Brain microvascular endothelial cell (primary cell): ENCODE results near the gene CDH23.
A peak's percentile ranks its signal among the peaks of the same experiment; 100 is the strongest.

Experiments used
- DNase-seq: peaks from one replicate; pipeline ENCODE4 v3.0.0-alpha.2; 2020
- H3K27ac ChIP-seq: fragments of 250-450 bp; sonication (Bioruptor Pico); 2 replicates; pipeline ENCODE4 v1.5.1; 2020; ENCODE audit warnings: mild to moderate bottlenecking, moderate library complexity
- H3K27me3 ChIP-seq: fragments of 250-450 bp; sonication (Bioruptor Pico); replicated peaks from 2 replicates; pipeline ENCODE4 v1.5.1; 2020; ENCODE audit warnings: mild to moderate bottlenecking
- H3K36me3 ChIP-seq: fragments of 250-450 bp; sonication (Bioruptor Pico); replicated peaks from 2 replicates; pipeline ENCODE4 v1.5.1; 2020; ENCODE audit warnings: mild to moderate bottlenecking
- H3K4me3 ChIP-seq: 2 replicates; pipeline ENCODE4 v1.5.1; 2011; ENCODE audit warnings: low read depth, mild to moderate bottlenecking, control low read depth, low read length, moderate library complexity
- in situ Hi-C: cut with HindIII; loops from 2 replicates; pipeline ENCODE4 v1.10.0; 2017; ENCODE audit warnings: low sequenced_read_pairs, low pct_ligation_motif_present
- TF ChIP-seq, protein P1 (sequence below): IDR thresholded peaks from 2 replicates; pipeline ENCODE4 v1.5.1; 2011; ENCODE audit warnings: low read depth, mild to moderate bottlenecking, moderate library complexity, low read length, control low read depth, inconsistent platforms; ENCODE audit errors: missing control alignments

The CDH23 gene

GRCh38 chr10:71483885-71484751 is 87.4 kb downstream of the CDH23 start:
- H3K27ac ChIP-seq = no peak overlapping the region
- H3K27me3 ChIP-seq = peaks cover 7% of the 10 kb centered on the region
- in situ Hi-C loops = no loop called here
- TF ChIP-seq, protein P1, sequence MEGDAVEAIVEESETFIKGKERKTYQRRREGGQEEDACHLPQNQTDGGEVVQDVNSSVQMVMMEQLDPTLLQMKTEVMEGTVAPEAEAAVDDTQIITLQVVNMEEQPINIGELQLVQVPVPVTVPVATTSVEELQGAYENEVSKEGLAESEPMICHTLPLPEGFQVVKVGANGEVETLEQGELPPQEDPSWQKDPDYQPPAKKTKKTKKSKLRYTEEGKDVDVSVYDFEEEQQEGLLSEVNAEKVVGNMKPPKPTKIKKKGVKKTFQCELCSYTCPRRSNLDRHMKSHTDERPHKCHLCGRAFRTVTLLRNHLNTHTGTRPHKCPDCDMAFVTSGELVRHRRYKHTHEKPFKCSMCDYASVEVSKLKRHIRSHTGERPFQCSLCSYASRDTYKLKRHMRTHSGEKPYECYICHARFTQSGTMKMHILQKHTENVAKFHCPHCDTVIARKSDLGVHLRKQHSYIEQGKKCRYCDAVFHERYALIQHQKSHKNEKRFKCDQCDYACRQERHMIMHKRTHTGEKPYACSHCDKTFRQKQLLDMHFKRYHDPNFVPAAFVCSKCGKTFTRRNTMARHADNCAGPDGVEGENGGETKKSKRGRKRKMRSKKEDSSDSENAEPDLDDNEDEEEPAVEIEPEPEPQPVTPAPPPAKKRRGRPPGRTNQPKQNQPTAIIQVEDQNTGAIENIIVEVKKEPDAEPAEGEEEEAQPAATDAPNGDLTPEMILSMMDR = no peak
- no peak overlapping the region for H3K4me3 ChIP-seq
- no peaks in the 10 kb centered on the region for H3K36me3 ChIP-seq
- no peak for DNase-seq

- Histone ChIP-seq H3K4me3 (no peak overlapping the region), H3K36me3 (no peaks in the 10 kb centered on the region), H3K27ac (no peak overlapping the region), H3K27me3 (peaks cover 2% of the 10 kb centered on the region)
- in situ Hi-C loops = no loop called here
- TF ChIP-seq, protein P1 = peak; percentile 90
- peak; percentile 58 for DNase-seq
Measured at GRCh38 chr10:71486484-71487114, 89.9 kb downstream of the CDH23 start.

DNA sequence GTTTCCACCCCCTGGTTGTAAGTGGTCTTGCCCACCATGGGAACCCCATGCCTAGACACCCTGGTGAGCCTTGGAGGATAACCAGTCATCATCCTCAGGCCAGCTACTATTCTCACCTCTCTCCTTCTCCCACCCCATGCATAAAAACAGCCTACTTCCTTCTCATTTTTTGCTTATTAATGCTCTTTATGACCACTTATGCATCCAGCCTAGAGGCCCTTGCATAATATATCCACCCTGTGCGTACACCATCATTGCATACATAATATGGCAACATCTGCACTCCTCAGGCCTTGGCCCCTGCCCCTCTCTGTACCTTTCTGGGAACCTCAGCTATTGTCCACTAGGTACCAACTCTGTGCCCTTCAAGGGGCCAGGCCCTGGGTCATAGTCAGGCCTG is 91.0 kb downstream of the CDH23 start:
- in situ Hi-C loops = no loop called here
- H3K27me3 ChIP-seq = peaks cover 2% of the 10 kb centered on the region
- TF ChIP-seq, protein P1 = no peak
- no peak overlapping the region for H3K27ac ChIP-seq
- H3K4me3 ChIP-seq = no peak overlapping the region
- no peaks in the 10 kb centered on the region for H3K36me3 ChIP-seq
- DNase-seq = no peak

DNA sequence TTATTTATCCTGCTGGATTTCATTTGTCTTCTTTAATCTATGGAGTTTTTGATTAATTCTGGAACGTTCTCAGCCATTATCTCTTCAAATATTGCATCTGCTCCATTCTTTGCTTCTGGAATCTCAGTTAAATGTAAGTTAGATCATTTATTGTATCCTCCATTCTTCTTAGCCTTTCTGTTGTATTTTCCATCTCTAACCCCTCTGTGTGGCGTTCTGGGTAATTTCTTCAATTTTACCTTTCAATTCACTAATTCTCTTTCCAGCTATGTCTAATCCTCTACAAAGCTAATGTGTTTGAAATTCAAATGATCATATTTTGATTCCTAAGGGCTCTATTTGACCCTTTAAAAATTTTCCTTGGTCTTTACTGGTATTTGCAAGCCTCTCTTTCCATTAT is 92.4 kb downstream of the CDH23 start:
- TF ChIP-seq, protein P1 = no peak
- Histone ChIP-seq H3K4me3 (no peak overlapping the region), H3K27ac (no peak overlapping the region), H3K27me3 (no peaks in the 10 kb centered on the region), H3K36me3 (no peaks in the 10 kb centered on the region)
- in situ Hi-C loops = no loop called here
- DNase-seq = no peak

DNA sequence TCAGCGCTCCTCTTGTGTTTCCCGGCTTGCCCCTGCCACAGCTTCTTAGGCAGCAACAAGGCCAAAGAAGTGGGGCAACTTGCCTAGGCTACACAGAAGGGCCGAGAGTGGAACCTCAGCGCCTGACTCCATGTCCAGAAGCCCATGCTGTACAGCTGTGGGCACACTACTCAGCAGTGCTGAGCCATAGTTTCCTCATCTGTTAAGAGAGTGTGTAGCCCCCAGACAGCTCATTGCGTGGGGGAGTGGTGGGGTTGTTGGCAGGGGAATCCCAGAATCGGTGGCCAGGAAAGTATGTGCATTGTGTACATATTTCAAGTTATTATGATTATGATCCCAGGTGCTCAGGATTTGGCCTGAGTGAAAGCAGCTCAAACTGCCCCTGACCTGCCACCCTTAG is 96.2 kb downstream of the CDH23 start:
- H3K36me3 ChIP-seq = no peaks in the 10 kb centered on the region
- no peak for DNase-seq
- in situ Hi-C loops = no loop called here
- H3K4me3 ChIP-seq = no peak overlapping the region
- TF ChIP-seq, protein P1 = no peak
- H3K27ac ChIP-seq = no peak overlapping the region
- H3K27me3 ChIP-seq = peaks cover 3% of the 10 kb centered on the region
